ENCODE results near the gene GOLGA6C. TPM values are rescaled to one million over a fixed set of nuclear protein-coding genes. Genes with fewer than 3 reads are reported as not detected.

GOLGA6C gene
- total and polyA plus RNA-seq, 9 of the 15 experiments (the other 6 are each of a cell fraction or from before 2014, with no cell fraction given) = not detected

DNA sequence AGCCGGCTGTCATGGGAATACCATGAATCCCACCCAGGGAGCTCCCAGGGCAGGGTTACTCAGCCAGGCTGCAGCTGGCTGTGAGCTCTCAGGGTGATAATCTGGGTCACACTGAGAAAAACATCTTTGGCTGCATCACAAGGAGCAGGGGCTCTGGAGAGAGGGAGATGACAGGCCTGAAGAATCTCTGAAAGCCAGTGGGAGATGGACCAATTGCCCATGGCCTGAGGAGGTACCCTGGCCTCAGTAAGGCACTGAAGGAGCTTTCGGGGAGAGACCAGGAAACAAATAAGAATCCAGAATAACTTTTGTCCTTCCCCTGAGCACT lies 28.2 kb upstream of the GOLGA6C start:
- Histone ChIP-seq H3K79me2 (ENCODE audit: control insufficient read depth, insufficient read depth, low read length) (no peaks in the 10 kb centered on the region), H3K9ac (ENCODE audit: insufficient read depth in 1 of 2, low read depth in 2 of 2, low read length in 2 of 2) (no peak overlapping the region; a peak in 1 of 4 replicates), H3K27ac (ENCODE audit: extremely low read depth, low read depth, low read length) (no peak overlapping the region), H3K27me3 (ENCODE audit: control insufficient read depth in 2 of 2, insufficient read depth in 2 of 2, low read length in 2 of 2) (peaks cover 21 to 88% of the 10 kb centered on the region in 2 experiments), H3K9me3 (replicated peaks; ENCODE audit: control insufficient read depth, insufficient read depth, low read depth, low read length) (no peaks in the 10 kb centered on the region), H3K36me3 (ENCODE audit: control insufficient read depth, insufficient read depth, low read length) (no peaks in the 10 kb centered on the region), H4K20me1 (replicated peaks; ENCODE audit: control insufficient read depth, insufficient read depth, low read length) (0 out of 2 replicates have a peak, but pooled peaks cover 5% of the 10 kb centered on the region), H3K4me3 (no peak overlapping the region), H2AFZ (ENCODE audit: low read depth, low read length) (no peak overlapping the region), H3K4me1 (replicated peaks in 1 of 2; ENCODE audit: control insufficient read depth in 2 of 2, insufficient read depth in 2 of 2, low read length in 2 of 2) (peaks cover 0 to 15% of the 10 kb centered on the region in 2 experiments; a peak in 2 of 5 replicates), H3K4me2 (ENCODE audit: insufficient read depth, low read length) (no peak overlapping the region), H3K9me1 (ENCODE audit: control insufficient read depth, insufficient read depth, low read length) (no peaks in the 10 kb centered on the region)
- CTCF ChIA-PET (ENCODE audit: low intra/inter-chr PET ratio) = no interaction called here
- WGBS (ENCODE audit: insufficient coverage, low coverage, missing lambda C conversion rate) = 13% methylated on average over 2 of the region's 2 CpGs
- TF ChIP-seq CTBP1 (IDR thresholded peaks at IDR 0.05; ENCODE audit: borderline replicate concordance) = no peak
- intact Hi-C loops (cut with micrococcal nuclease) (no loop called here), in situ Hi-C loops (cut with MboI) (loop anchor here (10.0 kb wide), 1 partner anchor 1145 kb away; the partner anchor contains the start of gene GOLGA6A)
- FAIRE-seq (no peak), ATAC-seq (no peak), DNase-seq (ENCODE audit: extremely low read depth in 1 of 4, low spot score in 3 of 4) (no peak)
- POLR2A ChIA-PET = interaction anchor here (1.0 to 1.4 kb wide), 3 partner anchors 9 to 206 kb away, joined by 4 to 6 read pairs (median 4); partner anchors contain the start of gene PPCDC
- BruUV-seq (replicated peaks) = no TSS peak

DNA sequence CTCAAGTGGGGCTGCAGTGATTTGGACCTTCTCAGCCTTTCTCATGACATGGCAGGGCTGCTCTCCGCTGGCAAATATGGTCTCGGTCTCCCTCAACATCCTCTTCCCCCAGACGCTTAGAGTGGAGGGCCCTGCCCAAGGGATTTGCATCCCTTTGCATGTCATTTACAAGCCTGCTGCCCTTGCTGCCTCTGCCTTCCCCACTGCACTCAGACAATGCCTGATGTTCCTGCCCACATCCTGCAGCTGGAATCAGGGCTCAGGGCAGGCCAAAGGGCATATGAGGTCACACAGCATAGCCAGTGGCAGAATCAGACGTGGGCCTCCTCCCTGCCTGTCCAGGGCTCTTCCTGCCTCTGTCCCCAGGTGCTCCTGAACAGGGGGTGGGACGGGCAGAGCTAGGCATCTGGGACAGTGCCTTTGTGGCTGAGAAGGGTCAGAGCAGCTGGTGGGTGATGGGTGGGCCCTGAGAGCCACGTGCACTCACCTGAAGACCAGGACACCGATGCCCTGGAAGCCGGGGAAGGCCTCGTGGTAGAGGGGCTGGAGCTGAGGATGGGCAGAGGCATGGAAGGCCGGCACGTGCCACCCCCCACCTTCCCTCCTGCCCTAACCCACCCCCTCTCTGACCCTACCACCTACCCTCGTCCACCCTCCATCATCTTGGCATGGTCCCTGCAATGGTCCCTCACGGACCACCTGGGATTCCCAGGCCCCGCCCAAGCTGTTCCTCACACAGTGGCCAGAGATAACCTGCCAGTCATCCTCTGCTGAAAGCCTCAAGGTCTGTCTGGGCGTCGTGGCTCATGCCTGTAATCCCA lies 27.4 kb upstream of the GOLGA6C start:
- no peak for ATAC-seq
- 0 out of 2 replicates have a peak, but pooled peaks cover 5% of the 10 kb centered on the region for H4K20me1 ChIP-seq (replicated peaks; ENCODE audit: control insufficient read depth, insufficient read depth, low read length)
- POLR2A ChIA-PET = interaction anchor here (0.6 to 1.4 kb wide), 4 partner anchors 8 to 341 kb away, joined by 3 to 6 read pairs (median 4); partner anchors contain the start of genes MPI and PPCDC
- no peaks in the 10 kb centered on the region for H3K9me1 ChIP-seq (ENCODE audit: control insufficient read depth, insufficient read depth, low read length)
- TF ChIP-seq ZNF263 (CRISPR knock-in tag; IDR thresholded peaks at IDR 0.05; ENCODE audit: borderline replicate concordance) = no peak
- no peak for TF ChIP-seq KAT2B (IDR thresholded peaks at IDR 0.05; ENCODE audit: low read depth, low read length)
- TF ChIP-seq PTTG1 (tag; IDR thresholded peaks at IDR 0.05; ENCODE audit: low read depth) = no peak
- TF ChIP-seq, protein P1, sequence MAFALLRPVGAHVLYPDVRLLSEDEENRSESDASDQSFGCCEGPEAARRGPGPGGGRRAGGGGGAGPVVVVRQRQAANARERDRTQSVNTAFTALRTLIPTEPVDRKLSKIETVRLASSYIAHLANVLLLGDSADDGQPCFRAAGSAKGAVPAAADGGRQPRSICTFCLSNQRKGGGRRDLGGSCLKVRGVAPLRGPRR (CRISPR knock-in tag; IDR thresholded peaks at IDR 0.05) = no peak
- TF ChIP-seq MTA2 (IDR thresholded peaks at IDR 0.05; ENCODE audit: low read depth) = no peak
- TF ChIP-seq, protein P2, sequence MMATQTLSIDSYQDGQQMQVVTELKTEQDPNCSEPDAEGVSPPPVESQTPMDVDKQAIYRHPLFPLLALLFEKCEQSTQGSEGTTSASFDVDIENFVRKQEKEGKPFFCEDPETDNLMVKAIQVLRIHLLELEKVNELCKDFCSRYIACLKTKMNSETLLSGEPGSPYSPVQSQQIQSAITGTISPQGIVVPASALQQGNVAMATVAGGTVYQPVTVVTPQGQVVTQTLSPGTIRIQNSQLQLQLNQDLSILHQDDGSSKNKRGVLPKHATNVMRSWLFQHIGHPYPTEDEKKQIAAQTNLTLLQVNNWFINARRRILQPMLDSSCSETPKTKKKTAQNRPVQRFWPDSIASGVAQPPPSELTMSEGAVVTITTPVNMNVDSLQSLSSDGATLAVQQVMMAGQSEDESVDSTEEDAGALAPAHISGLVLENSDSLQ (IDR thresholded peaks at IDR 0.05) = peak; percentile 24; the same call in 1 of the 2 replicates
- no peak for TF ChIP-seq ATF7 (IDR thresholded peaks at IDR 0.05)
- TF ChIP-seq, protein P3, sequence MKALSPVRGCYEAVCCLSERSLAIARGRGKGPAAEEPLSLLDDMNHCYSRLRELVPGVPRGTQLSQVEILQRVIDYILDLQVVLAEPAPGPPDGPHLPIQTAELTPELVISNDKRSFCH (CRISPR knock-in tag; IDR thresholded peaks at IDR 0.05) = no peak
- TF ChIP-seq, protein P3 (tag; IDR thresholded peaks at IDR 0.05) = no peak
- peak overlapping the region in 1 of 2 experiments; percentile 2; a peak in 2 of 4 replicates for H3K9ac ChIP-seq (ENCODE audit: insufficient read depth in 1 of 2, low read depth in 2 of 2, low read length in 2 of 2)
- H3K9me3 ChIP-seq (replicated peaks; ENCODE audit: control insufficient read depth, insufficient read depth, low read depth, low read length) = no peaks in the 10 kb centered on the region
- H3K36me3 ChIP-seq (ENCODE audit: control insufficient read depth, insufficient read depth, low read length) = no peaks in the 10 kb centered on the region
- H3K27ac ChIP-seq (ENCODE audit: extremely low read depth, low read depth, low read length) = no peak overlapping the region
- H3K4me3 ChIP-seq = no peak overlapping the region
- no peak for FAIRE-seq
- CTCF ChIA-PET (ENCODE audit: low intra/inter-chr PET ratio) = no interaction called here
- WGBS (ENCODE audit: insufficient coverage, low coverage, missing lambda C conversion rate) = 4% methylated on average over 10 of the region's 16 CpGs
- BruUV-seq (replicated peaks) = no TSS peak
- no peak for DNase-seq (ENCODE audit: extremely low read depth in 1 of 4, low spot score in 3 of 4)
- no peaks in the 10 kb centered on the region for H3K79me2 ChIP-seq (ENCODE audit: control insufficient read depth, insufficient read depth, low read length)
- H2AFZ ChIP-seq (ENCODE audit: low read depth, low read length) = no peak overlapping the region
- H3K4me1 ChIP-seq (replicated peaks in 1 of 2; ENCODE audit: control insufficient read depth in 2 of 2, insufficient read depth in 2 of 2, low read length in 2 of 2) = peaks cover 0 to 15% of the 10 kb centered on the region in 2 experiments; a peak in 2 of 5 replicates
- in situ Hi-C loops (cut with MboI) = loop anchor here (10.0 kb wide), 1 partner anchor 1146 kb away; the partner anchor contains the start of gene GOLGA6A
- H3K4me2 ChIP-seq (ENCODE audit: insufficient read depth, low read length) = no peak overlapping the region
- peaks cover 21 to 88% of the 10 kb centered on the region in 2 experiments for H3K27me3 ChIP-seq (ENCODE audit: control insufficient read depth in 2 of 2, insufficient read depth in 2 of 2, low read length in 2 of 2)
- intact Hi-C loops (cut with micrococcal nuclease) = no loop called here
